ENCODE data around the gene CCDC88B. TPM values are rescaled to one million over a fixed set of nuclear protein-coding genes. Genes with fewer than 3 reads are reported as not detected.

Gene CCDC88B
- total RNA-seq, 1 experiment from 2014 or later, result 11.2 TPM

DNA sequence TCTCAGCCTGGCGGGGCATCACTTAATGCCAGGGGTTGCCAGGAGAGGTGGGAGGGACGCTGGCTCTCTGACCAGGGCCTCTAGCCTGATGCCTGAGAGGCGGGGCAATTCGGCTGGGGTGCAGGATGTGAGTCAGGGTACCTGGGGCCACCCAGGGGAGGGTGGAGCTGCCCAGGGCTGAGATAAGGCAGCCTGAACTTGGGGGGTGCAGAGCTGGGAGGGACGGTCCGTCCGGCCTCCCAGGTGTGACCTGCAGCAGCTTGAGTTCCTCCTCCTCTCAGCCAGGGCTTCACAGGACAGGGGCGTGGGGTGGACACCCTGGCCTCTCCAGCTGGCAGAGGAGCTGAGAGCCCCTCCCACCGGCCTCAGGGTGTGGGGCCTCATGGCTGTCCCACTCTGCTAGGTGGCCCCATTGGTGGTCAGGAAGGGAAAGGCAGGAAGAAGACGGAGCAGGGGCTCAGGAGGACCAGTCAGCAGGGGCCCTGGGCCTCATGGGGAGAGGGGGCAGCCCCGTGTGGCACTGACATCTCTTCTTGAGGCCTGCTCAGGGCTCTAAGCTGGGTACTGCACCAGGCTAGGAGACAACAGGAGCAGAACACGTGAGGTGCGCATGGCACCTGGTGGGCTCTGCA, 18.0 kb downstream of the CCDC88B start:
- no peak overlapping the region for H2AFZ ChIP-seq (ENCODE audit: low read length)
- TF ChIP-seq, protein P1, sequence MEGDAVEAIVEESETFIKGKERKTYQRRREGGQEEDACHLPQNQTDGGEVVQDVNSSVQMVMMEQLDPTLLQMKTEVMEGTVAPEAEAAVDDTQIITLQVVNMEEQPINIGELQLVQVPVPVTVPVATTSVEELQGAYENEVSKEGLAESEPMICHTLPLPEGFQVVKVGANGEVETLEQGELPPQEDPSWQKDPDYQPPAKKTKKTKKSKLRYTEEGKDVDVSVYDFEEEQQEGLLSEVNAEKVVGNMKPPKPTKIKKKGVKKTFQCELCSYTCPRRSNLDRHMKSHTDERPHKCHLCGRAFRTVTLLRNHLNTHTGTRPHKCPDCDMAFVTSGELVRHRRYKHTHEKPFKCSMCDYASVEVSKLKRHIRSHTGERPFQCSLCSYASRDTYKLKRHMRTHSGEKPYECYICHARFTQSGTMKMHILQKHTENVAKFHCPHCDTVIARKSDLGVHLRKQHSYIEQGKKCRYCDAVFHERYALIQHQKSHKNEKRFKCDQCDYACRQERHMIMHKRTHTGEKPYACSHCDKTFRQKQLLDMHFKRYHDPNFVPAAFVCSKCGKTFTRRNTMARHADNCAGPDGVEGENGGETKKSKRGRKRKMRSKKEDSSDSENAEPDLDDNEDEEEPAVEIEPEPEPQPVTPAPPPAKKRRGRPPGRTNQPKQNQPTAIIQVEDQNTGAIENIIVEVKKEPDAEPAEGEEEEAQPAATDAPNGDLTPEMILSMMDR (conservative IDR thresholded peaks at IDR 0.05), result no peak
- H3K23me2 ChIP-seq (ENCODE audit: insufficient read length, low read depth, low read length, poor library complexity, severe bottlenecking), result peaks cover 12% of the 10 kb centered on the region

More for the DNA sequence above, 18.0 kb downstream of the CCDC88B start:
- Histone ChIP-seq H2BK120ac (ENCODE audit: low read depth, low read length, poor library complexity, severe bottlenecking) (no peak overlapping the region), H3K4ac (ENCODE audit: low read depth, low read length) (no peak overlapping the region), H3K79me1 (ENCODE audit: insufficient read depth, low read depth, low read length, poor library complexity, severe bottlenecking) (no peaks in the 10 kb centered on the region), H3K56ac (ENCODE audit: insufficient read length, low read depth, low read length) (no peak overlapping the region), H3K79me2 (ENCODE audit: insufficient read depth, low read length) (no peaks in the 10 kb centered on the region), H2BK15ac (ENCODE audit: low read depth, low read length) (no peak overlapping the region), H3K27me3 (ENCODE audit: insufficient read depth, low read length) (no peaks in the 10 kb centered on the region; the same call in 1 of the 2 replicates), H3T11ph (ENCODE audit: low read length) (no peak overlapping the region), H3K9me3 (ENCODE audit: control insufficient read depth, low read depth, low read length) (no peaks in the 10 kb centered on the region), H3K9ac (ENCODE audit: extremely low read depth, insufficient read length, low read length) (no peak overlapping the region), H2BK5ac (ENCODE audit: insufficient read length, low read length) (no peak overlapping the region), H2BK20ac (ENCODE audit: low read depth, low read length, poor library complexity, severe bottlenecking) (no peak overlapping the region), H4K91ac (ENCODE audit: insufficient read length, low read depth, low read length) (no peak overlapping the region), H3K4me2 (ENCODE audit: insufficient read depth, insufficient read length, low read length) (peak overlapping the region; percentile 54), H2BK12ac (ENCODE audit: insufficient read length, low read depth, low read length) (no peak overlapping the region), H3K27ac (ENCODE audit: insufficient read length, low read depth, low read length) (no peak overlapping the region), H3K4me1 (ENCODE audit: insufficient read depth, low read length) (peaks cover 2% of the 10 kb centered on the region; the same call in 1 of the 2 replicates), H4K8ac (replicated peaks; ENCODE audit: insufficient read length, low read depth, low read length) (no peak overlapping the region), H4K5ac (ENCODE audit: insufficient read length, low read depth, low read length) (no peak overlapping the region), H3K14ac (ENCODE audit: insufficient read depth, low read length) (no peak overlapping the region; the same call in 1 of the 2 replicates), H3K23ac (ENCODE audit: insufficient read length, low read depth, low read length) (no peak overlapping the region), H3K18ac (ENCODE audit: insufficient read length, low read depth, low read length) (no peak overlapping the region), H4K20me1 (ENCODE audit: control insufficient read depth, insufficient read depth, insufficient read length) (peaks cover 2% of the 10 kb centered on the region), H2AK5ac (ENCODE audit: insufficient read length, low read length) (no peak overlapping the region)
- Mint-ChIP-seq H3K36me3 (ENCODE audit: insufficient read depth in 1 of 3, low read depth in 3 of 3) (peaks cover 11 to 20% (median 15%) of the 10 kb centered on the region in 3 experiments; a peak in 6 of 7 replicates), H3K4me3 (peak overlapping the region; percentile 39 to 58; a peak in 3 of 5 replicates), H3K27ac (no peak overlapping the region), H3K4me1 (peaks cover 21 to 38% of the 10 kb centered on the region in 2 experiments), H3K9me3 (no peaks in the 10 kb centered on the region), H3K27me3 (ENCODE audit: low read depth) (no peaks in the 10 kb centered on the region)
- WGBS (ENCODE audit: extremely low coverage, insufficient read length, low lambda C conversion rate), result no CpG with 5 or more reads among the region's 13 CpGs
- DNase-seq, result no peak

Data from H9 (cell line).